ENCODE results near the gene ITSN1.
"Not testable (repeated sequence)": the region's sequence is repeated elsewhere in the genome, so short reads cannot be mapped to it uniquely, and the experiment has no call there.

The ITSN1 gene

DNA sequence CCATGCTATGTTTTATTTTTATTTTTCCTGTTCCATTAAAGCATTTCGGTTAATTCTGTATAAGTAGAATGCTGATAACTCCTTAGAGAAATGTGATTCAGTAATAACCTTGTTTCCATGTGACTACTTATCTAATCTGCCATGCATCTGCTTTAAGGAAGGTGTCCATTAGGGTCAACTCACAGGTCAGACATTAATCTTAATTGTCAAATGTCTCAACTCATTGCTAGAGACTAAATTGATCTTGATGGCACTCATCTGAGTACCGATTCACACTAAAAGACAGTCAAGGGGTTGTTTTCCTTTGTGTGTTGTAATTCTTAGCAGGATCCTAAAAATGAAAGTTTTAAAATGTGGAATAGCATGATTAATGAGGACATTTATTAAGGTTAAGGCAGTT, 41.8 kb downstream of the ITSN1 start:
- DNase-seq: no peak

DNA sequence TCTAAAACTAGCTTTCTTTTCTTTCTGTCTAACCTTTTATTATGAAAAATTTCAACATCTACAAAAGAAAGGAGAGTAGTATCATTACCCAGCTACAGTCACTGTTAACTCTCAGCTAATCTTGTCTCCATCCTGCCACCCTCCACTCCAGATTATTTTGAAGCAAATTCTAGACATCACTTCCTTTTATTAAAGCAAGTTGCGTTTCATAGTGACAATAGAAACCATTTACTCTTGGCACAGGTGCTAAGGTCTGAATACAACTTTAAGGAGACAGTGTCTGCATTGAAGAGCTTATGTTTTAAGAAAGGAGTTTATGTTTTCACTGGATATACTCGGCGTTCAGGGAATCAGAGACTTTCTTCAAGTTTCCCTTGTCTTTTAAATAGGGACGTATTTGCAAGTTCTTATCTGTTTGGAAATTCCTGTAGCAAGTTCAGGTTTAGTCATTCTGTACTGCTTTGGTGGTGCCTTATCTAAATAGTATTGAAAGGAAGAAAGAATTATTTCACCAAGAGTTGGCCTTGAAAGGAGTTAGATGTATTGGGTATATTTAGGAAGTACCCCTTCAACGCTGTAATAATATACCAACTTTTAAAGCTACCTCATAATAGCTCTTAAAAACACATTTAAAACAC, 42.7 kb downstream of the ITSN1 start:
- no peak for DNase-seq

DNA sequence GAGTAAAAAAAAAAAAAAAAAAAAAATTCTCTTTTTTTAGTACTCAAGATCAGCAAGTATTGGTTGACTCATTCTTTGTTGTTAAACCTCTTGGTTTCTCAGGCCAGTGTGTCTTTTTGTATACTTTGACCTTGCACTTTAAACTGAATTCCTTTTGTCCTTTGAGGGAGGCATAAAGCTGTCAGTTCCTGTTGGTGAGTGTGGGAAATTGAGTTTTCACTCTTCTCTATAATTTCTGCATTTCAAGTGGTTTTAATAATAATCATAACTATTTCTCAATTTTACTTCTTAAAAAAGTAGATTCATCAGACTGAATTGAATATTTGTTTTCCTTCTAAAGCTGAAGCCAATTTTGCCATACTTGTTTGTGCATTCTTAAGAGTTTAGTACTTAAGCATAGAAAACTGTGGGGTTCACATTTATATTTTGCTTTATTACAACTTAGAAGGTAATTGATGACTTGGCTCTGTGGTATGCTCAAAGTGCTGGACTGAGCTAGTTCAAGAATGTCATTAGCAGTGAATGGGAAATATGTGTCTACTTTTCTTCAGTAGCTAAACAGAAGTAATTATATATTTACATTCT, 43.4 kb downstream of the ITSN1 start:
- DNase-seq: no peak

DNA sequence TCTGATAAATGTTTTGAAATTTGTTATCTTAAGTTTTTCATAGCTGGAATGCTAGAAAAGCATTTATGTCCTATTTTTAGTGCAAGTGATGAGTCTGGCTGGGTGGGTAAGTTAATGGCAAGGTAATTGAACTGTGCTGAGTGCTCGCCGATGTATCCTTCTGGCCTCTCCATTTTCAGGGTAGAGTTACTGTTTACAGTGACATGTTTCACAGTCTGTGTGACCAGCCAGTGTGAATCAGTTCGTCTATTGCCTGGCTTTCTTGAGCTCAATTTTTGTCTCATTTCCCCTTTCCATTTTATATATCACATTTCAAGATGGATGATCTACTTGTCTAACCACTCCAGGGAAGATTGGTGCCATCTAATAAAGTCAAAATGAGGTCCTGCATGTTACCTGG, 44.1 kb downstream of the ITSN1 start:
- DNase-seq: no peak

DNA sequence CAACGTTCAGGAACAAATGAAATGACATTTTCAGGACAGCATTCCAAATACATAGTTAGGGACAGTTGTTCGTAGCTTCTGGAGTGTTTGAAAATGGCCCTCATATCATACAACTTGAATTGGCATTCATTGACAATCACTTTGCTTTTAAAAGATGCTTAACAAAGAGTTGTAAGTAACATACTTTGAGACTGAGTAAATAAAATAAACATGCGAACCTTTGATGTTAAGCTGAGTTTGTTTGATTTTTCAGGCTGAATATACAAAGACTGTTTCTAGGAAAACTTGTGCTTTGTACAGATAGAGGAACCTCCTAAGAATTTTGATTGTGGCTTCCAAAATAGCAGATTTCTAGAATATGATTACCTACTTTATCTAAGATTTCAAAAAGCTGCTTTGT, 45.3 kb downstream of the ITSN1 start:
- no peak for DNase-seq

DNA sequence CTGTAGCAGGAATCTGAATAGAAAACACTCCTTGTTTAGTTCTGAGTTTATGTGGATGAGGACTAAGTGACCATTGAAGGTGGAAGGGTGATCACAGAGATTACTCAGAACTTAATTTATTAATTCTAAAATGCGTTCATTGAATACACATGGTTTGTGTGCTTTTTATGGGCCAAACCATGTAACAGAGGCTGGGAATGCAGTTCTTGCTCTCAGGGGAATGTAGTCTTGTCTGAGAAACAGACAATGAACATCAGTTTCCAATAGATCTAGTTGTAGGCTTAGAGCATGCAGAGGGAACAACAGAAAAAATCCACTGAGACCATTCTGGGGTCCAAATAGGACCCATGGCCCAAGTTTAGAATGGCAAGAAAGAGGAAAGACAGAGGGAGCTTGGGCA, 46.1 kb downstream of the ITSN1 start:
- no peak for DNase-seq

DNA sequence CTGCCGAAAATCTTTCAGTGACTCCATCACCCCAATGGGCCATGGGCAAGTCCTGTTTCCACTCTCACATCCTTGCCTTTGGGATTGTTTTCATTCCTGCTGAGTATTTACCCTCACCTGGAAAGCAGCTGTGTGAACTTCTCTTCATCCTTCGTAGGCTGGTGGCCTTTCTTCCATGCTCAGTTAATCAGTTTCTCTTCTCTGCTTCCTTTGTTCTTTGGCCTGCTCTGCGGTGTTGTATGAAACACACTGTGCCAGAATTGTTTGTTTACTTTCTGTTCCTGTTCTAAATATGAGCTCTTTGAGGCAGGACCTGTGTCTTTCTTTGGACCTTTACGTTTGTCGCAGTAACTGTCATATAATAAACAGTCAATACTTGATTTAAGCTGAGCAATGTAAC, 48.6 kb downstream of the ITSN1 start:
- no peak for DNase-seq

DNA sequence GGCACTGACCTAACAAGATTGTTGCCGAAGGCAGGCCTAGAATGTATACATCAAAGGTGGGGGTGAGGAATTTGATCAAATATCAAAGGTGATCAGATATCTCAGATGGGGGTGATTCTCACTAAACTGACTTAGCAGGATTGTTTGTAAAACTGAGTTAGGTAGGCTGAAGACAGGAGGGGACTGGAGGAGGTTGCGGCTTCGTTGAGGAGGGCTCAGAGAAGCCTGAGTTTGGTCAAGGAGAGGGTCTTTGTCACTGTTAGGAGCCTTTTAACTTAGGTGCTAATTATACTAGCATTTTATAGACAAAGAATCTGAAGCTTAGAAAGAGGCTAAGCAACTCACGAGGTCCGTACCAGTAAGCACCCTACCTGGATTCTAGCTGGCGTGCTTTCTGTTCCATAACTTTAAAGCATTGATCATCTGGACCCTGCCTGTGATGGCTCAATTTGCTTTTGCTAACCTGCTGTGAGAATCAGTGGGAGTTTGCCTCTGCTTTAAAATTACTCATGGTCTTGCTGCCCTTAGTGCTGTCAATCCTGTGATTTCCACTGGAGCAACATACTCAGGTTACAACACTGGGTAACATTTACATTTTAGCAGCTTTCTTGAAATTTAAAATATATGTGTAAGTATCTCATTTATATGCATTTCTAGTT, 49.8 kb downstream of the ITSN1 start:
- no peak for DNase-seq

DNA sequence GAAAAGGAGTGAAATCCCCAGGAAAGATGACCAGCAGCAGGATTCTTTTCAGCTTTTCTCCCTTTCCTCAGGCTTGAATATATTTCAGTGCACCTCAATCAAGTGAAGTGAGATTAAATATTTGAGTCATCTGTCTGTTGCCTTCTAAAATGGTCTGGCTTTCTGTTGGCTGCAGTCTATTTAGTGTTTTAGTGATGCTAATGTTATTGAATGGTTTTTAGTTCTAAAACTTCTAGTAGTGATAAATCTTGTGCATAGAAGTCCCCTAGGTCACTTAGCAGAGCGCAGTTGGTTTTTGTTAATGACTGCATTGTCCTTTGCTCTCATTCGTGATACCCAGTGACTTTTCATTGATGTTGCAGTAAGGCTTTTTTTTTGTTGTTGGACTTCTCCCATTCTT, 53.5 kb downstream of the ITSN1 start:
- DNase-seq: no peak

DNA sequence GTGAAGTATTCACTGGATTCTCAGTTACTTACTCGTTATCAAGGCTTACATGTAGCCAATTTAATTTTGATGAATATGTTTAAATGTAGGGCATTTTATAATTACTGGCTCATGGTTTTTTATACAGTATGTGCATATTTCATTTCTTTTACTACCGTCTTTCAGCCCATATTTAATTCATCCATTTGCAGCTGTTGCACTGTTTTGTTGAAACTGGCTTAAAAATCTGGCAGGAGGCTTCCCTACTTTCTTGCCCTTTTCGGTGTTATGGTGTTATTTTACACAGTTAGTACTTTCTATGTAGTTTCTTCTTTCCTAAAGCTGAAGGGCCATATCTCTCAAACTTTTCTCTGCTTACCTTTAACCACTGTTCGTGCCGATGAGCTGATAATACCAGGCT, 54.2 kb downstream of the ITSN1 start:
- no peak for DNase-seq

DNA sequence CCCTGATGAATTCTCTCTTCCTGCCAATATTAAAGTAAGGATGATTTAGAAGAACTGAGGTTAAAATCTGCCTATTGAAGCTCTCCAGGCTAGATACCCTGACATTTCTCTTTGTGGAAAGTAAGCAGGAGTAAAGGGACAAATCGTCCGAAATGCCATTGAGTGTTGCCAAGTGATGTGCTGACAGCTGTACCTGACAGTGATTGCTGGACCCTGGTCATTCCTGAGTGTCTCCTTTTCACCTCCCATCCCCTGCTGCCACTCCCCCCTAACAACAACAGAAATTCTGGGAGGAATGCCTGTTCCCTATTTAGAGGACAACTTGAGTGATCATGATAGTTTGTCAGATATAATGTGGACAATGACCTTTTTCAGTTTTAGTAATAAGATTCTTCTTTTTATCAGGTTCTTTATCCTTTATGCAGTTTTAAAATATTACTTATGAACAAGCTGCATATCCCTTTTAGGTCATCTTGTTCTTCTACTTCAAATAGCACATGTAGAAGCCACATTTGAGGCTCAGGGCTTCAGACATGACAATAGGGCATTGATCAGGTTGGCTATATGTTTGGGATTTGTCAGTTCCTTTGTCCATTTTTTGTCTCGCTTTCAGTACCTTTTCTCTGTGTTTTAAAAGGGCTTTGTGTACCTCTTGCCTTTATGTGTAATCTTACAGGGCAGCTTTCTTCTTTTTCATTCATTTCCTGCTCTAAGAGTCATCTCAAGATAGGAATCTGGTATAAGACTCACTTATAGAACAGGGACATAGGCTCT, 56.0 kb downstream of the ITSN1 start:
- DNase-seq: no peak

DNA sequence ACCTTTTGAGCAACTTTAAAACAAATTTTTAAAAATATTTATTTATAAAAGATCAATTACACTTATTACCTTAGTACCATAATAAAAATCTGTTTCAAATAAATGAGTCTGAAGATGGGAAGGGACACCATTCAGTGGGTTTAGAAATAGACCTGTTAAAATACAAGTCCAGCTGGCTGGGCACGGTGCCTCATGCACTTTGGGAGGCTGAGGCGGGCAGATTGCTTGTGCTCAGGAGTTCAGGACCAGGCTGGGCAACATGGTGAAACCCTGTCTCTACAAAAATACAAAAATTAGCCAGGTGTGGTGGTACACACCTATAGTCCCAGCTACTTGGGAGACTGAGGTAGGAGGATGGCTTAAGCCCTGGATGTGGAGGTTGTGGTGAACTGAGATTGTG, 57.0 kb downstream of the ITSN1 start:
- DNase-seq: no peak

DNA sequence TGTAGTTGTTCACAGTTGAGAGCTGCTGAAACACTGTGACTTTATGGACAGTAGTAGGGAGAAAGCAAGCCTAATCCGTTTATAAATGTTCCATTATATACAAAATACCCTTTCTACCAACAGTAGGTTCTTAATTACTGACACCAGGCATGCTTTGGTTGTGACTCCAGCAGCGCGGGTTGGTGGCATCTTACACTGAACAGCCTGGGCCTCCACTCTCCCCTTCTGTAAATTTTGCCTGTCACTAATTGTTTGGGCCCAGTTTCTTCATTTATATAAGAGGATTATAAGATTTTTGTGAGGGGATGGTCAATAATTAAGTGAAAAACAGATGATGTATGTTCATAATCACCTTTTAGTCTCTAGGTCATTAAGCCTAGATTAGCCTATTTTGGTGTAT, 58.2 kb downstream of the ITSN1 start:
- no peak for DNase-seq

DNA sequence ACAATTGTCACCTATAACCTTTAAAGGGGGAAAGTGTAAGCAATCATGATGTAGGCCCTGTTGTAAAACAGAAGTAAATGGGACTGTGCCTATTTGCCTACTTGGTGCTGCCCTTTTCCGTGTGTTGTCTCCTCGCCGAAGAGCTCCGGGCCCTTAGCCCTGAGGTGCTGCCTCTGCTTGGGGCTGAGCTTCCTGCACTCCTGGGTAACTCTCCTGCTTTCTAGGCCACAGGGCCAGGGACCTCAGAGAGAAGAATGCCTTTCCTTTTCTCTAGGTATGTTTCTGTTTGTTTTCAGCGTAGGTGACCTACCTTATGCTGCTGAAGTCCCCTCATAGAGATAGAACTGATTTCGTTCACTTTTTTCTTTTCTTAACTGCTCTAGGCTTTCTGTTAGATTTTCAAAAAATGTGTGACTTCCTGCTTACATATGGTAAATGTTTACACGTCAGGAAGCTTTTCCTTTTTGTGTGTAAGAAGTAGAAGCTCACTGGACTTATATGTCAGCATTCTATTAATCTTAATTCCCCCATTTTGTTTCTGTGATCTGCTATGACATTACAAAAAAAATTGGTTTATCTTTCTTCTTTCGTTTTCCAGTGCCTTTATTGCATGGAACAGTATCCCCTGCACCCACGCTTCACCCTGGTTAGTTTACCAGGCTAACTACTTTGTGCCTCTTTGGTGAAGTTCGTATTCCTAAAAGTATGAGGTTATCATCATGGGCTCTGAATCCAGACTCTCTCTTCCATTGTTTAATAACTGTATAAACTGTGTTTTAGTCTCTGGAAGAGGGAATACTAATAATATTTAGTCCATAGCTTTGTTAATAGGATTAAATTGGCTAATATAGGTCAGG, 61.7 kb downstream of the ITSN1 start:
- DNase-seq: no peak

DNA sequence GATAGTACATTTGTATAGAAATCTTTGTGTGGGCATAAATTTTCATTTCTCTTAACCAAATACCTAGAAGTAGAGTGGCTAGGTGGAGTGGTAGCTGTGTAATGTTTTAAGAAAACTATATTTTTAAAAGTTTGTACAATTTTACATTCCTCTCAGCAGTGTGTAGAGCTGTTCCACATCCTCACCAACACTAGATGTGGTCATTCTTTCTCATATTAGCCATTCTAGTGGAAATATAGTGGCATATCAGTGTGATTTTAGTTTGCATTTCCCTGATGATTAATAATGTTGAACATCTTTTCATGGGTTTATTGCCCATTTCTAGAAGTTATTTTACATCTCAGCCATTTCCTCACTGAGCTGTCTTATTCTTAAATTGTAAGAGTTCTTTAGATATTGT, 65.5 kb downstream of the ITSN1 start:
- DNase-seq: no peak

DNA sequence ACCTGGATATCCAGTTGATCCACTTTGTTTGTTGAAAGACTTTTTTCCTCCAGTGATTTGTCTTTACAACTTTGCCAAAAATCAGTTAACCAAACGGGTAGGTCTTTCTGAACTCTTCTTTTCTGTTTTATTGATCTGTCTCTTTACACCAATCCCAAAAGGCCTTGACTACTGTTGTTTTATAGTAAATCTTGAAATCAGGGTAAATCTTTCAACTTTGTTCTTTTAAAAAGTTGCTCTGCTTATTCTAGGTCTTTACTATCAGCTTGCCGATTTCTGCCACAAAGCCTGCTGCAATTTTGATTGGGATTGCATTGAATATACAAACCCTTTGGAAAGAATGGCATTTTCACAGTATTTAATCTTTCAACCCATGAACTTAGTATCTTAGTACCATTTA, 66.6 kb downstream of the ITSN1 start:
- DNase-seq: no peak

DNA sequence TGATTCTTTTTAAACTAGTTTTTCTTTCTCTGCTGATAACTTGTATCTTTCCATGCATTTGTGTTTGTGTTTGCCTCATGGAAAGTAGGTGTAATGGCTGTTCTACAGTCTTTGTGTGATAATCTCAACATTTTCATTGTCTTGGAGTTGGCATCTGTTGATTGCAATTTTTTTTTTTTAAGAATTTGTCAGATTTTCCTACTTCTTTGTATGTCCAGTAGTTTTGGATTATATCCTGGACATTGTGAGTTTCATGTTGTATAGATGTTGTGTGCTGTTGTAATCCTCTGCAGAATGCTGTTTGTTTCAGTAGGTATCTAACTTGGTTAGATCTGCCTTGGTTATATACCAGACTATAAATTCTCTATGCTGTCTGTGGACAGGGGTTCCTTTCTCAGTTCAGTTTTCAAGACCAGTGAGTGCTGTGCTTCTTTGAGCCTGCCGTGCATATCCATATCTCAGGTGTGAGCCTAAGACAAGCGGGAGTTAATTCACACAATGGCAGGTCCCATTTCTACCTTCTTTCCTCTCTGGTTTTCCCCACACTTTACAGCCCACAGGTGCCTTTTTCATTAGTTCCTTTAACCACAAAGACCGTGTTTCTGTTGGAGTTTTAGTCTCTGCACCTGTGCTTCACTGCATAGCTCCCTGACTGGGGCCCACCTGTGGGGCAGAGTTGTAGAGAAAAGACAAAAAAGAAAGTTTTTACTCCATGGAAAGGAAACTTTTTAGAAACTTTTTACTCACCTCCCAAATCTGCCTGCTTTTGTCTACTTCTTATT, 69.9 kb downstream of the ITSN1 start:
- DNase-seq: no peak

DNA sequence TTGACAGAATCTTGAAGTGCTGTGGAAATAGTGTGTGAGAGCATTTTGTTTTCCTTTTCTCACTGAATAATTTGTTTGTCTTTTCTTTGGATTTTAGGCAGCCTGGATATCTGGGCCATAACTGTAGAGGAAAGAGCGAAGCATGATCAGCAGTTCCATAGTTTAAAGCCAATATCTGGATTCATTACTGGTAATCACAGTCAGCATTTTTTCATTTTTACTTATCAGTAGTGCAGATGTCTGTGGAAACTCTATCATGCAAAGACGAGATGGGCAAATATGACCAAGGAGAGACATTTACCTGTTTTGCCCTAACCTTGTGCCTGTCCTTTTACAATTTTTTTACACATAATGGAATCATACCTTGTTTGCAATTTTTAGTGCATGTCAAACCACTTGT, 78.8 kb downstream of the ITSN1 start:
- no peak for DNase-seq

DNA sequence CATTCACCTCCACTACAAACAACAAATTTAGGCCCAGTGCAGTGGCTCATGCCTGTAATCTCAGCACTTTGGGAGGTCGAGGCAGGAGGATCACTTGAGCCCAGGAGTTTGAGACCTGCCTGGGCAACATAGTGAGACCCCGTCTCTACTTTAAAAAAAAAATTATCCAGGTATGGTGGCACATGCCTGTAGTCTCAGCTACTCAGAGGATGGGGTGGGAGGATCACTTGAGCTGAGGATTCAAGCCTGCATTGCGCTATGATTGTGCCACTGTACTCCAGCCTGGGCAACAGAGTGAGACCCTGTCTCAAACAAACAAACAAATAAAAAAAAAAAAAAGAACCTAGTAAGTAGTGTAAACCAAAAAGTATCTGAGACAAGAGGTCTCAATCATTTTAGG, 86.8 kb downstream of the ITSN1 start:
- DNase-seq: not testable (repeated sequence)

DNA sequence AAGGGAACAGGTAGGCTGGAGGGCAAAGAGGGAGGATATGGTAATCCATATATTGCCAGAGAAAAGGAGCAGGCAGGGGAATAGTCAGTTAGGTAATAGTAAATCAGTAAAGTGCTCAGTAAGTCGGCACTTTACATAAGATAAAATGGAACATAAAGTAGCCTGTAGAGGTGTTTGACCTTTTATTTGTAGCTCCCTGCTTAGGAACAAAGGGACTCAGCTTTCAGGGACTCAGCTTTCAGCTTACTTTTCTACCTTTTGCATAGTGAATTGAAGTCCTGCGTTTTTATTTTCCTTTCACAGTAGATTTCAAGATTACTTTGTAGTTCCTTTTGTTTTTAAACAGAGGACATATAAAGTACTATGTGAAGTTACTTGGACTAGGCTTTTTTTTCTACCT, 87.3 kb downstream of the ITSN1 start:
- DNase-seq: no peak

DNA sequence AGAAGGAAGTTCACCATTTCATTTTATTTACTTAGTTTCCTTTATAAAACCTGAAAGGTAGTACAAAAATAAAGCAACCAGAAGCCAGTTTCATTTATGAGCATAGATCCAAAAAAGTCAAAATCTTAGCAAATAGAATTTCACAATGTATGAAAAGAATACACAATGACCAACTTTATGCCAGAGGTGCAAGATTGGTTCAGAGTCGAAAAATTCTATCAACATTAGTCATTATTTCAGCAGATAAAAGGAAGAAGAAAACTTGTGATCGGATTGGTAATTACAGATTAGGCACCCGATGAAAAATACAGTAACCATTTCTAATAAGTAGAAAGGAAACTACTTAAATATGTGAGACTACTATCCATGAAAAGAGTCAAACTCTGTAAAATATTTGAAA, 89.1 kb downstream of the ITSN1 start:
- DNase-seq: no peak

DNA sequence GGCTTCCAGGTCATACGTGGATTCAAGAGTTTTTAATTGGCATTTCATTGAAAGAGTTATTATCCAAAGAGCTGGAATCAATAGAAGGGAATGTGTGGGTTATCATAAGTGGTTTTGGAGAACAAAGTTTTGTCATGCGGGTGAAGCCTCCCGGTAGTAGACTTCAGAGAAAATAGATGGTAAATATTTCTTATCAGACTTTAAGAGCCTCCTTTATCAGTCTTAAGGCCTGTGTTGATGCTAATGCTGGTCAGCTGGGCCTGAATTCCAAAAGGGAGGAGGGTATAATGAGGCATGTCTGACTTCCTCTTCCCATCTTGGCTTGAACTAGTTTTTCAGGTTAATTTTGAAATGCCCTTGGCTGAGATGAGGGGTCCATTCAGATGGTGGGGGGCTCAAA, 89.7 kb downstream of the ITSN1 start:
- DNase-seq: no peak

Measured in GF-D8 (cell line).